Mesendoderm (in vitro differentiated cells): ENCODE measurements around the gene LYG2.

Source experiments
- DNase-seq: peaks from one replicate; pipeline ENCODE4 v3.0.0; 2013
- H2AK5ac ChIP-seq: 2 replicates; pipeline ENCODE4 v1.6.1; 2013; ENCODE audit warnings: low read length, inconsistent platforms
- H2BK120ac ChIP-seq: 2 replicates; pipeline ENCODE4 v1.6.1; 2013; ENCODE audit warnings: low read depth, mild to moderate bottlenecking, low read length, moderate library complexity, mixed read lengths
- H2BK15ac ChIP-seq: replicated peaks from 2 replicates; pipeline ENCODE4 v1.6.1; 2013; ENCODE audit warnings: low read depth, mild to moderate bottlenecking, moderate library complexity
- H2BK5ac ChIP-seq: 2 replicates; pipeline ENCODE4 v1.6.1; 2013; ENCODE audit warnings: low read length, inconsistent platforms
- H3K18ac ChIP-seq: 2 replicates; pipeline ENCODE4 v1.6.1; 2013; ENCODE audit warnings: mild to moderate bottlenecking, low read length, mixed read lengths
- H3K23ac ChIP-seq: one replicate; pipeline ENCODE4 v1.6.1; 2013; ENCODE audit warnings: low read length
- H3K27ac ChIP-seq: 2 replicates; pipeline ENCODE4 v1.5.1; 2013; ENCODE audit warnings: low read depth, mild to moderate bottlenecking, inconsistent platforms, low read length, moderate library complexity
- H3K27me3 ChIP-seq: 2 replicates; pipeline ENCODE4 v1.6.1; 2013; ENCODE audit warnings: low read length, control low read depth, mild to moderate bottlenecking, inconsistent platforms; ENCODE audit not compliant: insufficient read depth, poor library complexity
- H3K36me3 ChIP-seq: 2 replicates; pipeline ENCODE4 v1.6.1; 2013; ENCODE audit warnings: low read length, inconsistent platforms; ENCODE audit not compliant: control insufficient read depth, insufficient read depth
- H3K4ac ChIP-seq: one replicate; pipeline ENCODE4 v1.6.1; 2013; ENCODE audit warnings: low read depth, mild to moderate bottlenecking, low read length, moderate library complexity
- H3K4me1 ChIP-seq: 2 replicates; pipeline ENCODE4 v1.6.1; 2013; ENCODE audit warnings: low read depth, low read length, inconsistent platforms; ENCODE audit not compliant: control insufficient read depth
- H3K4me2 ChIP-seq: 2 replicates; pipeline ENCODE4 v1.6.1; 2013; ENCODE audit warnings: low read length
- H3K4me3 ChIP-seq: 2 replicates; pipeline ENCODE4 v1.5.1; 2013; ENCODE audit warnings: mild to moderate bottlenecking, low read length
- H3K56ac ChIP-seq: one replicate; pipeline ENCODE4 v1.6.1; 2013; ENCODE audit warnings: low read length
- H3K79me1 ChIP-seq: 2 replicates; pipeline ENCODE4 v1.6.1; 2013; ENCODE audit warnings: low read length, inconsistent platforms
- H3K79me2 ChIP-seq: 2 replicates; pipeline ENCODE4 v1.6.1; 2013; ENCODE audit warnings: mild to moderate bottlenecking, low read length; ENCODE audit not compliant: control insufficient read depth, insufficient read depth
- H3K9ac ChIP-seq: 2 replicates; pipeline ENCODE4 v1.6.1; 2013; ENCODE audit warnings: low read length, inconsistent platforms
- H4K5ac ChIP-seq: one replicate; pipeline ENCODE4 v1.6.1; 2013; ENCODE audit warnings: low read length
- H4K8ac ChIP-seq: one replicate; pipeline ENCODE4 v1.6.1; 2013; ENCODE audit warnings: low read depth, mild to moderate bottlenecking, control low read depth, low read length, moderate library complexity
- WGBS: extraction: QIAGEN DNeasy Blood & Tissue Kit; methylation state at CpG from one replicate; pipeline ENCODE4 v1.1.7; 2013; ENCODE audit warnings: low lambda C conversion rate, missing lambda C conversion rate; ENCODE audit not compliant: insufficient coverage; ENCODE audit errors: extremely low coverage; 5-methylcytosine and 5-hydroxymethylcytosine counted together

The LYG2 gene

GRCh38 chr2:99259465-99259864 lies 4.0 kb upstream of the LYG2 start:
- no CpG with 5 or more reads among the region's 4 CpGs for WGBS
- H4K8ac ChIP-seq: no peak overlapping the region

GRCh38 chr2:99256677-99257076 lies 1.2 kb upstream of the LYG2 start:
- no peak overlapping the region for H3K27ac ChIP-seq
- H2BK5ac ChIP-seq: no peak overlapping the region
- H3K4me2 ChIP-seq: no peak overlapping the region
- H3K79me1 ChIP-seq: no peaks in the 10 kb centered on the region
- H4K8ac ChIP-seq: no peak overlapping the region
- no peaks in the 10 kb centered on the region for H3K79me2 ChIP-seq
- no peak overlapping the region for H3K9ac ChIP-seq
- no peak overlapping the region for H3K4ac ChIP-seq
- H2AK5ac ChIP-seq: no peak overlapping the region
- no peaks in the 10 kb centered on the region for H3K36me3 ChIP-seq
- no peak overlapping the region for H3K4me3 ChIP-seq
- no peaks in the 10 kb centered on the region for H3K27me3 ChIP-seq
- H3K4me1 ChIP-seq: no peaks in the 10 kb centered on the region
- no peak overlapping the region for H2BK120ac ChIP-seq
- H3K23ac ChIP-seq: no peak overlapping the region
- no peak overlapping the region for H4K5ac ChIP-seq
- DNase-seq: no peak
- no CpG with 5 or more reads among the region's 2 CpGs for WGBS
- no peak overlapping the region for H3K18ac ChIP-seq
- no peak overlapping the region for H2BK15ac ChIP-seq
- H3K56ac ChIP-seq: no peak overlapping the region

More at GRCh38 chr2:99259465-99259864, 4.0 kb upstream of the LYG2 start:
- Histone ChIP-seq H3K4me1 (no peaks in the 10 kb centered on the region), H2BK120ac (no peak overlapping the region), H3K4me3 (no peak overlapping the region), H3K18ac (no peak overlapping the region), H3K9ac (no peak overlapping the region), H2BK15ac (no peak overlapping the region), H3K56ac (no peak overlapping the region), H3K79me1 (no peaks in the 10 kb centered on the region), H2BK5ac (no peak overlapping the region), H3K27ac (no peak overlapping the region), H3K4me2 (no peak overlapping the region), H3K79me2 (no peaks in the 10 kb centered on the region), H3K4ac (no peak overlapping the region), H2AK5ac (no peak overlapping the region), H4K5ac (no peak overlapping the region), H3K27me3 (no peaks in the 10 kb centered on the region), H3K36me3 (no peaks in the 10 kb centered on the region), H3K23ac (no peak overlapping the region)
- no peak for DNase-seq

GRCh38 chr2:99249951-99250350 lies 5.5 kb downstream of the LYG2 start:
- Histone ChIP-seq H3K4ac (no peak overlapping the region), H3K79me2 (no peaks in the 10 kb centered on the region)
- WGBS: no CpG with 5 or more reads among the region's 2 CpGs

GRCh38 chr2:99242151-99242550 lies 13.3 kb downstream of the LYG2 start:
- Histone ChIP-seq H4K8ac (no peak overlapping the region), H3K4ac (no peak overlapping the region), H2BK120ac (no peak overlapping the region), H3K4me3 (no peak overlapping the region), H2BK5ac (no peak overlapping the region), H3K9ac (no peak overlapping the region), H2AK5ac (no peak overlapping the region), H3K27me3 (no peaks in the 10 kb centered on the region), H4K5ac (no peak overlapping the region), H3K4me1 (no peaks in the 10 kb centered on the region), H2BK15ac (no peak overlapping the region), H3K56ac (no peak overlapping the region), H3K36me3 (no peaks in the 10 kb centered on the region), H3K79me2 (no peaks in the 10 kb centered on the region), H3K79me1 (no peaks in the 10 kb centered on the region), H3K27ac (no peak overlapping the region), H3K4me2 (no peak overlapping the region), H3K23ac (no peak overlapping the region), H3K18ac (no peak overlapping the region)
- DNase-seq: no peak
- no CpG with 5 or more reads among the region's 6 CpGs for WGBS

More at GRCh38 chr2:99249951-99250350, 5.5 kb downstream of the LYG2 start:
- no peak for DNase-seq
- Histone ChIP-seq H3K4me2 (no peak overlapping the region), H2AK5ac (no peak overlapping the region), H3K4me1 (no peaks in the 10 kb centered on the region), H2BK120ac (no peak overlapping the region), H3K18ac (no peak overlapping the region), H2BK15ac (no peak overlapping the region), H2BK5ac (no peak overlapping the region), H3K79me1 (no peaks in the 10 kb centered on the region), H3K56ac (no peak overlapping the region), H3K4me3 (no peak overlapping the region), H3K23ac (no peak overlapping the region), H3K27ac (no peak overlapping the region), H3K9ac (no peak overlapping the region), H3K27me3 (no peaks in the 10 kb centered on the region), H3K36me3 (no peaks in the 10 kb centered on the region), H4K8ac (no peak overlapping the region), H4K5ac (no peak overlapping the region)

GRCh38 chr2:99240431-99240830 lies 15.0 kb downstream of the LYG2 start:
- Histone ChIP-seq H3K9ac (no peak overlapping the region), H3K27ac (no peak overlapping the region), H2BK15ac (no peak overlapping the region), H2AK5ac (no peak overlapping the region), H3K79me1 (no peaks in the 10 kb centered on the region), H3K4ac (no peak overlapping the region), H3K4me2 (no peak overlapping the region), H3K18ac (no peak overlapping the region), H3K27me3 (no peaks in the 10 kb centered on the region), H2BK5ac (no peak overlapping the region), H4K5ac (no peak overlapping the region), H3K79me2 (no peaks in the 10 kb centered on the region), H3K23ac (no peak overlapping the region), H2BK120ac (no peak overlapping the region), H3K56ac (no peak overlapping the region), H3K36me3 (no peaks in the 10 kb centered on the region), H4K8ac (no peak overlapping the region), H3K4me1 (no peaks in the 10 kb centered on the region), H3K4me3 (no peak overlapping the region)
- DNase-seq: no peak
- no CpG with 5 or more reads among the region's 6 CpGs for WGBS

GRCh38 chr2:99238599-99238998 lies 16.9 kb downstream of the LYG2 start:
- H3K36me3 ChIP-seq: no peaks in the 10 kb centered on the region
- H3K4me2 ChIP-seq: no peak overlapping the region
- H3K4me1 ChIP-seq: no peaks in the 10 kb centered on the region
- H3K4ac ChIP-seq: no peak overlapping the region
- no peak overlapping the region for H2BK15ac ChIP-seq
- H3K79me2 ChIP-seq: no peaks in the 10 kb centered on the region
- no CpG with 5 or more reads among the region's 6 CpGs for WGBS
- no peak overlapping the region for H3K9ac ChIP-seq
- no peak overlapping the region for H4K8ac ChIP-seq
- no peak overlapping the region for H3K56ac ChIP-seq
- H3K18ac ChIP-seq: no peak overlapping the region
- H3K4me3 ChIP-seq: no peak overlapping the region
- no peak overlapping the region for H2BK5ac ChIP-seq
- H3K27ac ChIP-seq: no peak overlapping the region
- no peak for DNase-seq
- H2BK120ac ChIP-seq: no peak overlapping the region
- no peak overlapping the region for H3K23ac ChIP-seq
- no peaks in the 10 kb centered on the region for H3K27me3 ChIP-seq
- H4K5ac ChIP-seq: no peak overlapping the region
- no peak overlapping the region for H2AK5ac ChIP-seq
- no peaks in the 10 kb centered on the region for H3K79me1 ChIP-seq
